ENCODE data around the gene DCTN3. TPM values are rescaled to one million over a fixed set of nuclear protein-coding genes. Genes with fewer than 3 reads are reported as not detected.
A peak's percentile ranks its signal among the peaks of the same experiment; 100 is the strongest.

DCTN3 gene
- total RNA-seq, 1 experiment from 2014 or later = 27.5 TPM

GRCh38 chr9:34638138-34638445 lies 17.8 kb upstream of the DCTN3 start (continued):
- TF ChIP-seq CTCF (IDR thresholded peaks at IDR 0.05) = no peak
- TF ChIP-seq, protein P1, sequence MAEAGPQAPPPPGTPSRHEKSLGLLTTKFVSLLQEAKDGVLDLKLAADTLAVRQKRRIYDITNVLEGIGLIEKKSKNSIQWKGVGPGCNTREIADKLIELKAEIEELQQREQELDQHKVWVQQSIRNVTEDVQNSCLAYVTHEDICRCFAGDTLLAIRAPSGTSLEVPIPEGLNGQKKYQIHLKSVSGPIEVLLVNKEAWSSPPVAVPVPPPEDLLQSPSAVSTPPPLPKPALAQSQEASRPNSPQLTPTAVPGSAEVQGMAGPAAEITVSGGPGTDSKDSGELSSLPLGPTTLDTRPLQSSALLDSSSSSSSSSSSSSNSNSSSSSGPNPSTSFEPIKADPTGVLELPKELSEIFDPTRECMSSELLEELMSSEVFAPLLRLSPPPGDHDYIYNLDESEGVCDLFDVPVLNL (CRISPR knock-in tag; IDR thresholded peaks at IDR 0.05; ENCODE audit: borderline replicate concordance, low read depth) = no peak
- TF ChIP-seq, protein P2, sequence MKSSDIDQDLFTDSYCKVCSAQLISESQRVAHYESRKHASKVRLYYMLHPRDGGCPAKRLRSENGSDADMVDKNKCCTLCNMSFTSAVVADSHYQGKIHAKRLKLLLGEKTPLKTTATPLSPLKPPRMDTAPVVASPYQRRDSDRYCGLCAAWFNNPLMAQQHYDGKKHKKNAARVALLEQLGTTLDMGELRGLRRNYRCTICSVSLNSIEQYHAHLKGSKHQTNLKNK (CRISPR knock-in tag; IDR thresholded peaks at IDR 0.05) = no peak
- no peak for TF ChIP-seq ELF4 (CRISPR knock-in tag; IDR thresholded peaks at IDR 0.05; ENCODE audit: low read depth)
- TF ChIP-seq SMAD3 (CRISPR knock-in tag; IDR thresholded peaks at IDR 0.05; ENCODE audit: borderline replicate concordance) = no peak
- TF ChIP-seq, protein P3, sequence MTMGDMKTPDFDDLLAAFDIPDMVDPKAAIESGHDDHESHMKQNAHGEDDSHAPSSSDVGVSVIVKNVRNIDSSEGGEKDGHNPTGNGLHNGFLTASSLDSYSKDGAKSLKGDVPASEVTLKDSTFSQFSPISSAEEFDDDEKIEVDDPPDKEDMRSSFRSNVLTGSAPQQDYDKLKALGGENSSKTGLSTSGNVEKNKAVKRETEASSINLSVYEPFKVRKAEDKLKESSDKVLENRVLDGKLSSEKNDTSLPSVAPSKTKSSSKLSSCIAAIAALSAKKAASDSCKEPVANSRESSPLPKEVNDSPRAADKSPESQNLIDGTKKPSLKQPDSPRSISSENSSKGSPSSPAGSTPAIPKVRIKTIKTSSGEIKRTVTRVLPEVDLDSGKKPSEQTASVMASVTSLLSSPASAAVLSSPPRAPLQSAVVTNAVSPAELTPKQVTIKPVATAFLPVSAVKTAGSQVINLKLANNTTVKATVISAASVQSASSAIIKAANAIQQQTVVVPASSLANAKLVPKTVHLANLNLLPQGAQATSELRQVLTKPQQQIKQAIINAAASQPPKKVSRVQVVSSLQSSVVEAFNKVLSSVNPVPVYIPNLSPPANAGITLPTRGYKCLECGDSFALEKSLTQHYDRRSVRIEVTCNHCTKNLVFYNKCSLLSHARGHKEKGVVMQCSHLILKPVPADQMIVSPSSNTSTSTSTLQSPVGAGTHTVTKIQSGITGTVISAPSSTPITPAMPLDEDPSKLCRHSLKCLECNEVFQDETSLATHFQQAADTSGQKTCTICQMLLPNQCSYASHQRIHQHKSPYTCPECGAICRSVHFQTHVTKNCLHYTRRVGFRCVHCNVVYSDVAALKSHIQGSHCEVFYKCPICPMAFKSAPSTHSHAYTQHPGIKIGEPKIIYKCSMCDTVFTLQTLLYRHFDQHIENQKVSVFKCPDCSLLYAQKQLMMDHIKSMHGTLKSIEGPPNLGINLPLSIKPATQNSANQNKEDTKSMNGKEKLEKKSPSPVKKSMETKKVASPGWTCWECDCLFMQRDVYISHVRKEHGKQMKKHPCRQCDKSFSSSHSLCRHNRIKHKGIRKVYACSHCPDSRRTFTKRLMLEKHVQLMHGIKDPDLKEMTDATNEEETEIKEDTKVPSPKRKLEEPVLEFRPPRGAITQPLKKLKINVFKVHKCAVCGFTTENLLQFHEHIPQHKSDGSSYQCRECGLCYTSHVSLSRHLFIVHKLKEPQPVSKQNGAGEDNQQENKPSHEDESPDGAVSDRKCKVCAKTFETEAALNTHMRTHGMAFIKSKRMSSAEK (CRISPR knock-in tag; IDR thresholded peaks at IDR 0.05; ENCODE audit: borderline replicate concordance) = no peak
- TF ChIP-seq, protein P4, sequence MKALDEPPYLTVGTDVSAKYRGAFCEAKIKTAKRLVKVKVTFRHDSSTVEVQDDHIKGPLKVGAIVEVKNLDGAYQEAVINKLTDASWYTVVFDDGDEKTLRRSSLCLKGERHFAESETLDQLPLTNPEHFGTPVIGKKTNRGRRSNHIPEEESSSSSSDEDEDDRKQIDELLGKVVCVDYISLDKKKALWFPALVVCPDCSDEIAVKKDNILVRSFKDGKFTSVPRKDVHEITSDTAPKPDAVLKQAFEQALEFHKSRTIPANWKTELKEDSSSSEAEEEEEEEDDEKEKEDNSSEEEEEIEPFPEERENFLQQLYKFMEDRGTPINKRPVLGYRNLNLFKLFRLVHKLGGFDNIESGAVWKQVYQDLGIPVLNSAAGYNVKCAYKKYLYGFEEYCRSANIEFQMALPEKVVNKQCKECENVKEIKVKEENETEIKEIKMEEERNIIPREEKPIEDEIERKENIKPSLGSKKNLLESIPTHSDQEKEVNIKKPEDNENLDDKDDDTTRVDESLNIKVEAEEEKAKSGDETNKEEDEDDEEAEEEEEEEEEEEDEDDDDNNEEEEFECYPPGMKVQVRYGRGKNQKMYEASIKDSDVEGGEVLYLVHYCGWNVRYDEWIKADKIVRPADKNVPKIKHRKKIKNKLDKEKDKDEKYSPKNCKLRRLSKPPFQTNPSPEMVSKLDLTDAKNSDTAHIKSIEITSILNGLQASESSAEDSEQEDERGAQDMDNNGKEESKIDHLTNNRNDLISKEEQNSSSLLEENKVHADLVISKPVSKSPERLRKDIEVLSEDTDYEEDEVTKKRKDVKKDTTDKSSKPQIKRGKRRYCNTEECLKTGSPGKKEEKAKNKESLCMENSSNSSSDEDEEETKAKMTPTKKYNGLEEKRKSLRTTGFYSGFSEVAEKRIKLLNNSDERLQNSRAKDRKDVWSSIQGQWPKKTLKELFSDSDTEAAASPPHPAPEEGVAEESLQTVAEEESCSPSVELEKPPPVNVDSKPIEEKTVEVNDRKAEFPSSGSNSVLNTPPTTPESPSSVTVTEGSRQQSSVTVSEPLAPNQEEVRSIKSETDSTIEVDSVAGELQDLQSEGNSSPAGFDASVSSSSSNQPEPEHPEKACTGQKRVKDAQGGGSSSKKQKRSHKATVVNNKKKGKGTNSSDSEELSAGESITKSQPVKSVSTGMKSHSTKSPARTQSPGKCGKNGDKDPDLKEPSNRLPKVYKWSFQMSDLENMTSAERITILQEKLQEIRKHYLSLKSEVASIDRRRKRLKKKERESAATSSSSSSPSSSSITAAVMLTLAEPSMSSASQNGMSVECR (CRISPR knock-in tag; IDR thresholded peaks at IDR 0.05; ENCODE audit: borderline replicate concordance) = no peak
- TF ChIP-seq ERG (CRISPR knock-in tag; IDR thresholded peaks at IDR 0.05) = no peak

- H3K27me3 Mint-ChIP-seq (ENCODE audit: low read depth) = peaks cover 11% of the 10 kb centered on the region
- DNase-seq (ENCODE audit: low spot score) (peak; percentile 95), ATAC-seq (peak; percentile 89)
- peaks cover 22% of the 10 kb centered on the region for H3K4me1 Mint-ChIP-seq
- peak within 1 kb of the TSS; percentile 83 for H3K4me3 Mint-ChIP-seq
- H3K9me3 Mint-ChIP-seq = no peaks in the 10 kb centered on the region
- CTCF ChIA-PET = interaction anchor here (0.7 to 6.7 kb wide), 21 partner anchors 9 to 234 kb away, joined by 3 to 94 read pairs (median 8); partner anchors contain the start of genes ARID3C, CCL27, CNTFR and DCTN3
- POLR2A ChIA-PET = interaction anchor here (0.5 to 2.1 kb wide), 9 partner anchors 9 to 1058 kb away, joined by 3 to 25 read pairs (median 3); partner anchors contain the start of genes DCTN3, GALT, IL11RA and RPP25L
- H3K36me3 Mint-ChIP-seq = peaks cover 4% of the 10 kb centered on the region
- H3K27ac Mint-ChIP-seq = peak within 1 kb of the TSS; percentile 3
- TF ChIP-seq, protein P5, sequence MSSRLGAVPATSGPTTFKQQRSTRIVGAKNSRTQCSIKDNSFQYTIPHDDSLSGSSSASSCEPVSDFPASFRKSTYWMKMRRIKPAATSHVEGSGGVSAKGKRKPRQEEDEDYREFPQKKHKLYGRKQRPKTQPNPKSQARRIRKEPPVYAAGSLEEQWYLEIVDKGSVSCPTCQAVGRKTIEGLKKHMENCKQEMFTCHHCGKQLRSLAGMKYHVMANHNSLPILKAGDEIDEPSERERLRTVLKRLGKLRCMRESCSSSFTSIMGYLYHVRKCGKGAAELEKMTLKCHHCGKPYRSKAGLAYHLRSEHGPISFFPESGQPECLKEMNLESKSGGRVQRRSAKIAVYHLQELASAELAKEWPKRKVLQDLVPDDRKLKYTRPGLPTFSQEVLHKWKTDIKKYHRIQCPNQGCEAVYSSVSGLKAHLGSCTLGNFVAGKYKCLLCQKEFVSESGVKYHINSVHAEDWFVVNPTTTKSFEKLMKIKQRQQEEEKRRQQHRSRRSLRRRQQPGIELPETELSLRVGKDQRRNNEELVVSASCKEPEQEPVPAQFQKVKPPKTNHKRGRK (CRISPR knock-in tag; IDR thresholded peaks at IDR 0.05; ENCODE audit: borderline replicate concordance) = no peak
- TF ChIP-seq ETV6 (CRISPR knock-in tag; IDR thresholded peaks at IDR 0.05) = peak; percentile 88
- no peak for TF ChIP-seq HMGA2 (CRISPR knock-in tag; IDR thresholded peaks at IDR 0.05)
- no peak for TF ChIP-seq EMX1 (CRISPR knock-in tag; IDR thresholded peaks at IDR 0.05)
- TF ChIP-seq ZBTB21 (CRISPR knock-in tag; IDR thresholded peaks at IDR 0.05; ENCODE audit: borderline replicate concordance) = peak; percentile 59
- TF ChIP-seq HMGXB4 (CRISPR knock-in tag; IDR thresholded peaks at IDR 0.05) = peak; percentile 97
- peak; percentile 86; the same call in 1 of the 2 replicates for TF ChIP-seq SMAD4 (CRISPR knock-in tag; IDR thresholded peaks at IDR 0.05)
- 0 out of 2 replicates have a peak, but pooled peaks have one; percentile 76 for TF ChIP-seq IRF1 (CRISPR knock-in tag; IDR thresholded peaks at IDR 0.05)
These were observed 17.3 kb upstream of the DCTN3 start, which contains the start of gene SIGMAR1 for GRCh38 chr9:34637356-34638137. Gene SIGMAR1 (minus strand): TSS chr9:34637787. CDS start chr9:34637697, 90 bp downstream.
